ENCODE measurements around the gene FN3K.

DNA sequence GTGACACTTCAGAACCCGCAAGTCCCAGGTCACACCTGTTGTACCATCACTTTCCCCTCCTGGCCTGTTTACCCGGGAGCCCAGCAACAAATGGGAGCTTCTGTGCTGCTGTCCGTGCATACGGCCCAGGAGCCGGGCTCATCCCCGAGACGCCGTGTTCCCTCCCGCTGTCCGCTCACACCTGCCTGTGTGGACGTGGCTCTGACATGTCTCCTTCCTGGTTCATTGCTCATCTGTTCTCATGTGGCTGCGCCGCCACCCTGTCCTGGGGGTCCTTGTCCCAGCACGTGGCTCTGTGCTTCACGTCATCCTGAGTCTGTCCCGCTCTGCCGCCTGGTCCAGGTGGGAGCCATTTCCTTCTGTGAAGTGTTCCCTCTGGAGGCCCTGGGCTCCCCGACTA, 54.4 kb downstream of the FN3K start:
- no peak for TF ChIP-seq ZFP3 (CRISPR knock-in tag; IDR thresholded peaks at IDR 0.05)
- TF ChIP-seq, protein P1, sequence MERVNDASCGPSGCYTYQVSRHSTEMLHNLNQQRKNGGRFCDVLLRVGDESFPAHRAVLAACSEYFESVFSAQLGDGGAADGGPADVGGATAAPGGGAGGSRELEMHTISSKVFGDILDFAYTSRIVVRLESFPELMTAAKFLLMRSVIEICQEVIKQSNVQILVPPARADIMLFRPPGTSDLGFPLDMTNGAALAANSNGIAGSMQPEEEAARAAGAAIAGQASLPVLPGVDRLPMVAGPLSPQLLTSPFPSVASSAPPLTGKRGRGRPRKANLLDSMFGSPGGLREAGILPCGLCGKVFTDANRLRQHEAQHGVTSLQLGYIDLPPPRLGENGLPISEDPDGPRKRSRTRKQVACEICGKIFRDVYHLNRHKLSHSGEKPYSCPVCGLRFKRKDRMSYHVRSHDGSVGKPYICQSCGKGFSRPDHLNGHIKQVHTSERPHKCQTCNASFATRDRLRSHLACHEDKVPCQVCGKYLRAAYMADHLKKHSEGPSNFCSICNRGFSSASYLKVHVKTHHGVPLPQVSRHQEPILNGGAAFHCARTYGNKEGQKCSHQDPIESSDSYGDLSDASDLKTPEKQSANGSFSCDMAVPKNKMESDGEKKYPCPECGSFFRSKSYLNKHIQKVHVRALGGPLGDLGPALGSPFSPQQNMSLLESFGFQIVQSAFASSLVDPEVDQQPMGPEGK (CRISPR knock-in tag; IDR thresholded peaks at IDR 0.05; ENCODE audit: borderline replicate concordance), result no peak
- no peak for TF ChIP-seq ISL1 (CRISPR knock-in tag; IDR thresholded peaks at IDR 0.05)
- TF ChIP-seq, protein P2, sequence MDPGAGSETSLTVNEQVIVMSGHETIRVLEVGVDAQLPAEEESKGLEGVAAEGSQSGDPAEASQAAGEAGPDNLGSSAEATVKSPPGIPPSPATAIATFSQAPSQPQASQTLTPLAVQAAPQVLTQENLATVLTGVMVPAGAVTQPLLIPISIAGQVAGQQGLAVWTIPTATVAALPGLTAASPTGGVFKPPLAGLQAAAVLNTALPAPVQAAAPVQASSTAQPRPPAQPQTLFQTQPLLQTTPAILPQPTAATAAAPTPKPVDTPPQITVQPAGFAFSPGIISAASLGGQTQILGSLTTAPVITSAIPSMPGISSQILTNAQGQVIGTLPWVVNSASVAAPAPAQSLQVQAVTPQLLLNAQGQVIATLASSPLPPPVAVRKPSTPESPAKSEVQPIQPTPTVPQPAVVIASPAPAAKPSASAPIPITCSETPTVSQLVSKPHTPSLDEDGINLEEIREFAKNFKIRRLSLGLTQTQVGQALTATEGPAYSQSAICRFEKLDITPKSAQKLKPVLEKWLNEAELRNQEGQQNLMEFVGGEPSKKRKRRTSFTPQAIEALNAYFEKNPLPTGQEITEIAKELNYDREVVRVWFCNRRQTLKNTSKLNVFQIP (CRISPR knock-in tag; IDR thresholded peaks at IDR 0.05; ENCODE audit: borderline replicate concordance, low read depth), result no peak
- no peak for TF ChIP-seq ESRRG (CRISPR knock-in tag; IDR thresholded peaks at IDR 0.05)

Measured in SK-N-SH treated with all-trans-retinoic acid at 6 μM for 48 hours (cell line).